Upper lobe of left lung (tissue), 6 donors: ENCODE results near the gene LRIT2. TPM values are rescaled to one million over a fixed set of nuclear protein-coding genes. Genes with fewer than 3 reads are reported as not detected.

ENCODE experiments used
- ATAC-seq, 2 donors: fragments of 200-7000 bp; cut with Tn5 transposase; one replicate each; pipeline ENCODE4 v1.9.1; 2022; ENCODE audit warnings: mild to moderate bottlenecking in 2 of 2, moderate library complexity in 2 of 2; ENCODE audit not compliant: low FRiP score in 2 of 2
- DNase-seq, 2 donors: peaks; one replicate each; pipeline ENCODE4 v3.0.0-alpha.2; 2019 to 2020
- H3K27ac ChIP-seq, 4 donors: fragments of 200-600 bp; sonication (generic); one replicate each; pipeline ENCODE4 v1.5.1; 2016 to 2019
- H3K27me3 ChIP-seq, 4 donors: fragments of 200-600 bp; sonication (generic); one replicate each; pipeline ENCODE4 v1.5.1; 2017 to 2019
- H3K36me3 ChIP-seq, 4 donors: fragments of 200-600 bp; sonication (generic); one replicate each; pipeline ENCODE4 v1.5.1; 2016 to 2019
- H3K4me1 ChIP-seq, 4 donors: fragments of 200-600 bp; sonication (generic); one replicate each; pipeline ENCODE4 v1.5.1; 2018 to 2019
- H3K4me3 ChIP-seq, 4 donors: fragments of 200-600 bp; sonication (generic); one replicate each; pipeline ENCODE4 v1.5.1; 2017 to 2019; ENCODE audit warnings: mild to moderate bottlenecking in 2 of 4, moderate library complexity in 1 of 4
- H3K9me3 ChIP-seq, 4 donors: fragments of 200-600 bp; sonication (generic); one replicate each; pipeline ENCODE4 v1.5.1; 2018 to 2019
- EP300 ChIP-seq, 4 donors: sonication (generic); formaldehyde crosslinking; IDR thresholded peaks; one replicate each; pipeline ENCODE4 v1.5.1; 2017; ENCODE audit warnings: antibody characterized with exemption in 4 of 4, control low read depth in 2 of 4
- POLR2A ChIP-seq, 4 donors: fragments of 450-650 bp; IDR thresholded peaks; one replicate each; pipeline ENCODE4 v1.5.1; 2016 to 2017; ENCODE audit warnings: antibody characterized with exemption in 4 of 4, mild to moderate bottlenecking in 2 of 4
- POLR2AphosphoS5 ChIP-seq, 2 donors: sonication (generic); formaldehyde crosslinking; IDR thresholded peaks; one replicate each; pipeline ENCODE4 v1.5.1; 2017; ENCODE audit warnings: antibody characterized with exemption in 2 of 2
- WGBS, 2 donors: methylation state at CpG; one replicate each; pipeline ENCODE4 v1.1.5; 2017 to 2018; 5-methylcytosine and 5-hydroxymethylcytosine counted together
- total RNA-seq, 6 donors: library from RNA; depleted of rRNA in 4 of 6; stranded (reverse); fragments of >200 nt in 4 of 6; gene quantifications; one replicate each; pipeline versions ENCODE4 v1.1.0 to v1.2.1, GENCODE V29; 2016 to 2021
- TF ChIP-seq, protein P1 (sequence below), 6 experiments: fragments of 450-650 bp in 4 of 6; fragments of 200-600 bp in 2 of 6; sonication (generic) in 2 of 6; IDR thresholded peaks; one replicate each; pipeline ENCODE4 v1.5.1; 2016 to 2019; ENCODE audit warnings: antibody characterized with exemption in 6 of 6
- donor health status: DM: no; HTN: no; CAD: no; lungs with moderate emphysema.
- donor health status: DM: no; HTN: yes; CAD: no; lungs with severe emphysema.

LRIT2 gene
- total RNA-seq, 6 donors from 2014 or later = not detected

DNA sequence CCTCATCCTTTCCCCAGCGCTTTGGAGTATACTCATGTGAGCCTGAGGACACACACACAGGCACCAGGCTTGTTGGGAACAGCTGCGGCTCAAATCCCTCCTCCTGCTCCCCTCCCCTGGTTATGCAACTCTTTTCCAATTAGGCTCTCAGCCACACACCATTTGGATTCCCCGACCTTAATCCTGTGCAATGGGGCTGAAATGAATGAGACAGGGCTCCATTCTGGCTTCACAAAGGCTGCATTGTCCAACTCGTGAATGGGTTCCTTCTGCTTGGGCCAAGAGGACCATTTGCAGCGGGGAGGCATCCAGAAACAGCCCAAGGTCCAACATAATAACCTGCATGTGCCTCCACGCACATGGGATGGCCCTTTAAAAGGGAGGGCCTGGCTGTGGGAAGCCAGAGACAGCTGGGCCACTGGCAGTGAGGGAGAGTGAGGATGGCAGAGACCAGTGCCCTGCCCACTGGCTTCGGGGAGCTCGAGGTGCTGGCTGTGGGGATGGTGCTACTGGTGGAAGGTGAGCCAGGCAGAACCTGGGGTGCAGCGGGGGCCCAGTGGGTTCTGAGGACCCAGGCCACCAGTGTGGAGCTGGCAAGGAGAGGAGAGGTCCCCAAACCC lies 19.4 kb upstream of the LRIT2 start, which contains the start of gene RGR:
Gene RGR, plus strand, starts transcription at position 403 of the 620 bp plus-strand sequence. Its CDS starts 38 bp downstream, at position 441.
- Histone ChIP-seq H3K27ac (no peak within 1 kb of the TSS), H3K27me3 (no peaks in the 10 kb centered on the region), H3K36me3 (no peaks in the 10 kb centered on the region), H3K9me3 (no peaks in the 10 kb centered on the region), H3K4me3 (no peak within 1 kb of the TSS), H3K4me1 (no peaks in the 10 kb centered on the region)
- TF ChIP-seq EP300 (IDR thresholded peaks at IDR 0.05) = no peak
- TF ChIP-seq, protein P1, sequence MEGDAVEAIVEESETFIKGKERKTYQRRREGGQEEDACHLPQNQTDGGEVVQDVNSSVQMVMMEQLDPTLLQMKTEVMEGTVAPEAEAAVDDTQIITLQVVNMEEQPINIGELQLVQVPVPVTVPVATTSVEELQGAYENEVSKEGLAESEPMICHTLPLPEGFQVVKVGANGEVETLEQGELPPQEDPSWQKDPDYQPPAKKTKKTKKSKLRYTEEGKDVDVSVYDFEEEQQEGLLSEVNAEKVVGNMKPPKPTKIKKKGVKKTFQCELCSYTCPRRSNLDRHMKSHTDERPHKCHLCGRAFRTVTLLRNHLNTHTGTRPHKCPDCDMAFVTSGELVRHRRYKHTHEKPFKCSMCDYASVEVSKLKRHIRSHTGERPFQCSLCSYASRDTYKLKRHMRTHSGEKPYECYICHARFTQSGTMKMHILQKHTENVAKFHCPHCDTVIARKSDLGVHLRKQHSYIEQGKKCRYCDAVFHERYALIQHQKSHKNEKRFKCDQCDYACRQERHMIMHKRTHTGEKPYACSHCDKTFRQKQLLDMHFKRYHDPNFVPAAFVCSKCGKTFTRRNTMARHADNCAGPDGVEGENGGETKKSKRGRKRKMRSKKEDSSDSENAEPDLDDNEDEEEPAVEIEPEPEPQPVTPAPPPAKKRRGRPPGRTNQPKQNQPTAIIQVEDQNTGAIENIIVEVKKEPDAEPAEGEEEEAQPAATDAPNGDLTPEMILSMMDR (IDR thresholded peaks at IDR 0.05) = no peak
- no peak for TF ChIP-seq POLR2AphosphoS5 (IDR thresholded peaks at IDR 0.05)
- no peak for TF ChIP-seq POLR2A (IDR thresholded peaks at IDR 0.05)
- ATAC-seq (peak; percentile 32 to 48), DNase-seq (no peak)
- WGBS, 2 donors = 50 to 61% methylated on average over 9 of the region's 9 CpGs

DNA sequence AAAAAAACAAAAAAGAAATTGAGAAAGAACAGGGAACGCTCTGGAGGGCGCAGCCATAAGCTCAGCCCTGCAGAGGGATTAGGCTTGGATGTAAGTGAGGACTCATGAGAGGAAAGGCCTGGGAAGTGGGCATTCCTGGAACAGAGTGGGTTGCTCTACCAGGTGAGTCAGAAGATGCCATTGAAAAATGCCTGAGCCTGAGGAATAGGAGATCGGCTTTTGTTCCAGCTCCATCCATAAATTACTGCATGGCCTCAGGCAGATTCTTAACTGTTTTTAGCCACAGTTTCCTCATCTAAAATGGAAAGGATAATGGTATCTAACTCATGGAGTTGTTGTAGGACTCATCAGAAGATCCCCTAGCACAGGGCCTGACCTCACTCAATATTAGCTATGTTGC lies 18.4 kb upstream of the LRIT2 start:
- Histone ChIP-seq H3K27me3 (no peaks in the 10 kb centered on the region), H3K36me3 (no peaks in the 10 kb centered on the region), H3K4me1 (no peaks in the 10 kb centered on the region), H3K9me3 (no peaks in the 10 kb centered on the region), H3K27ac (no peak overlapping the region), H3K4me3 (no peak overlapping the region)
- TF ChIP-seq, protein P1 (IDR thresholded peaks at IDR 0.05) = no peak
- TF ChIP-seq POLR2AphosphoS5 (IDR thresholded peaks at IDR 0.05) (no peak), EP300 (IDR thresholded peaks at IDR 0.05) (no peak), POLR2A (IDR thresholded peaks at IDR 0.05) (no peak)
- no peak for DNase-seq
- WGBS, 2 donors = 89 to 98% methylated on average over 3 of the region's 3 CpGs
- no peak for ATAC-seq

DNA sequence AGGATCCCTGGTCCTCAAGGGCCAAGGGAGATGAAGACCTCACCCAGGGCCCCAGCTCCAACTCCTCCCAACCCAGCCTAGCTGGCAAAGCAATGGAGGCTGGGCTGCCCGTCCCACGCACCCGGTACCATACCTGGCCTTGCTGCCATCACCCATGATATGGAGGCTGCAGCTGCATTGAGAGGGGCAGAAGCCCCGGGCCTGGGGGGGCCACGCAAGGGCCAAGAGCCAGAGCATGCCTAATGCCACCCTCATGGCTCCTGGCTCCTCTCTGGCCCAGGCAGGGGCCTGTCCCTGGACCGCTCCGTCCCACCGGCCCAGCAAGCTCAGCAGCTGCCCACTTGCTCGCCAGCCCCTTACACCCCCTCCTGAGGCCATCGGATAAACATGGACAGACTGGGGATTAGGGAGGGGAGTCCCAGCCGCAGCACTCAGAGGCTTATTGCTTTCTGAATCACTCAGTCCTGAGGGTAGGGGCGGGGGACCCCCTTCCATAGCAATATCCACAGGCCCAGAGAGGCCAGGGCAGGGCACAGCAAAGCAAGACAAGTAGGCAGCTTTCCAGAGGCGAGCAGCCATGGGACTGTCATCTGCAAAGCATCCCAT lies 15.9 kb upstream of the LRIT2 start, which contains the start of gene LRIT1:
Gene LRIT1, minus strand, starts transcription at position 362 of the 606 bp plus-strand sequence. Its CDS starts 107 bp downstream, at position 255.
- Histone ChIP-seq H3K4me3 (no peak within 1 kb of the TSS), H3K27me3 (no peaks in the 10 kb centered on the region), H3K9me3 (no peaks in the 10 kb centered on the region), H3K27ac (no peak within 1 kb of the TSS), H3K4me1 (no peaks in the 10 kb centered on the region), H3K36me3 (no peaks in the 10 kb centered on the region)
- 66 to 84% methylated on average over 4 to 13 of the region's 13 CpGs for WGBS, 2 donors
- no peak for TF ChIP-seq POLR2A (IDR thresholded peaks at IDR 0.05)
- TF ChIP-seq, protein P1 (IDR thresholded peaks at IDR 0.05) = no peak
- no peak for TF ChIP-seq POLR2AphosphoS5 (IDR thresholded peaks at IDR 0.05)
- no peak for TF ChIP-seq EP300 (IDR thresholded peaks at IDR 0.05)
- ATAC-seq (no peak), DNase-seq (peak in 1 of 2 donors; percentile 74)

DNA sequence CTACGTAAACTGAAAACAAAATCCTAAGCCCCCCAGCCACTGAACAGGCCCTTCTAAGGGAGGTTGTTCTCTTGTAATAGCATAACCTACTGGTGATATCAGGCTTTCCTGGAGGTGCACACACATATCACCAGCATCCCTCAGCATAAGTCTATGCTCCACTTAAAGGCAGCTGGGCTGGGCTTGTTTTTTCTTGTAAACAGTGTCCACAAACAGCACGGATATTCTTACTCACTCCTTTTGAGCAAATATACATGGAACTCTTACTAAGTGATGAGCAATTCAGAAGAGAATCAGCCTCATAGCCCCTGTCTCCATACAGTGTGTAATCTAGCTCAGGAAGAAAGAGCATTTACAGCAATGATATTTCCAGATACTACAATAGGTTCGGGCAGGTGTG lies 13.6 kb upstream of the LRIT2 start:
- H3K27ac ChIP-seq = no peak overlapping the region
- no peak for DNase-seq
- no peaks in the 10 kb centered on the region for H3K36me3 ChIP-seq
- H3K9me3 ChIP-seq = no peaks in the 10 kb centered on the region
- no peaks in the 10 kb centered on the region for H3K27me3 ChIP-seq
- no peak for ATAC-seq
- WGBS, 2 donors = 86 to 87% methylated on average over 3 of the region's 3 CpGs
- TF ChIP-seq, protein P1 (IDR thresholded peaks at IDR 0.05) = no peak
- TF ChIP-seq POLR2A (IDR thresholded peaks at IDR 0.05) (no peak), POLR2AphosphoS5 (IDR thresholded peaks at IDR 0.05) (no peak), EP300 (IDR thresholded peaks at IDR 0.05) (no peak)
- no peak overlapping the region for H3K4me3 ChIP-seq
- no peaks in the 10 kb centered on the region for H3K4me1 ChIP-seq
